Testis (tissue), 3 donors: ENCODE results near the gene PLCL1. TPM values are rescaled to one million over a fixed set of nuclear protein-coding genes. Genes with fewer than 3 reads are reported as not detected.

Experiments used
- DNase-seq: peaks from one replicate; pipeline ENCODE4 v3.0.0-alpha.2; 2019
- H3K27ac ChIP-seq, 2 donors: fragments of 200-600 bp; sonication (generic); one replicate each; pipeline ENCODE4 v1.5.1; 2019
- H3K27me3 ChIP-seq: fragments of 200-600 bp; sonication (generic); one replicate; pipeline ENCODE4 v1.5.1; 2019
- H3K36me3 ChIP-seq: fragments of 200-600 bp; sonication (generic); one replicate; pipeline ENCODE4 v1.5.1; 2017; ENCODE audit warnings: low read depth; ENCODE audit errors: missing control alignments
- H3K4me1 ChIP-seq: fragments of 200-600 bp; sonication (generic); one replicate; pipeline ENCODE4 v1.5.1; 2019
- H3K4me3 ChIP-seq, 2 donors: fragments of 200-600 bp; sonication (generic); one replicate each; pipeline ENCODE4 v1.5.1; 2017 to 2019
- H3K9me3 ChIP-seq: fragments of 200-600 bp; sonication (generic); one replicate; pipeline ENCODE4 v1.5.1; 2017
- CTCF ChIP-seq, 3 experiments: fragments of 450-650 bp in 2 of 3; fragments of 200-600 bp in 1 of 3; sonication (generic) in 1 of 3; IDR thresholded peaks; one replicate each; pipeline ENCODE4 v1.5.1; 2016 to 2019; ENCODE audit warnings: antibody characterized with exemption in 3 of 3, mild to moderate bottlenecking in 2 of 3, moderate library complexity in 1 of 3
- POLR2A ChIP-seq: fragments of 450-650 bp; IDR thresholded peaks from one replicate; pipeline ENCODE4 v1.6.1; 2017; ENCODE audit warnings: antibody characterized with exemption, mild to moderate bottlenecking, moderate library complexity
- WGBS, 2 donors: methylation state at CpG; one replicate each; pipeline ENCODE4 v1.1.5; 2018; 5-methylcytosine and 5-hydroxymethylcytosine counted together
- intact Hi-C: fragments of 100-400 bp; cut with DNase I; formaldehyde crosslinking; loops from one replicate; pipeline ENCODE4 v1.15.1; 2023; ENCODE audit warnings: low total_unique reads
- polyA plus RNA-seq: library from polyadenylated mRNA; stranded (reverse); fragments of 350-450 nt; fragmentation: Illumina TruSeq; extraction: RNeasy Lipid Tissue Mini Kit (QIAGEN cat#74804); gene quantifications from one replicate; pipeline ENCODE4 v1.2.3, GENCODE V29; 2014; ENCODE audit warnings: low read depth, low replicate concordance; ENCODE audit not compliant: insufficient read depth
- total RNA-seq, 2 donors: library from RNA; depleted of rRNA; stranded (reverse); fragments of >200 nt; gene quantifications; one replicate each; pipeline ENCODE4 v1.2.3, GENCODE V29; 2016

PLCL1 gene
- total and polyA plus RNA-seq, 3 donors from 2014 or later: 2.1 to 2.6 (median 2.4) TPM

GRCh38 chr2:198165289-198165688 is 360.9 kb downstream of the PLCL1 start:
- intact Hi-C loops: no loop called here
- H3K36me3 ChIP-seq: no peaks in the 10 kb centered on the region
- TF ChIP-seq CTCF (IDR thresholded peaks at IDR 0.05): no peak
- TF ChIP-seq POLR2A: no peak

GRCh38 chr2:198167346-198167745 is 363.0 kb downstream of the PLCL1 start:
- Histone ChIP-seq H3K4me1 (no peaks in the 10 kb centered on the region), H3K36me3 (no peaks in the 10 kb centered on the region), H3K27ac (no peak overlapping the region), H3K9me3 (no peaks in the 10 kb centered on the region), H3K4me3 (no peak overlapping the region), H3K27me3 (no peaks in the 10 kb centered on the region)
- 74 to 84% methylated on average over 2 of the region's 2 CpGs for WGBS, 2 donors
- TF ChIP-seq POLR2A: no peak
- no peak for TF ChIP-seq CTCF (IDR thresholded peaks at IDR 0.05)
- intact Hi-C loops: no loop called here
- no peak for DNase-seq

More at GRCh38 chr2:198165289-198165688, 360.9 kb downstream of the PLCL1 start:
- no peak for DNase-seq
- Histone ChIP-seq H3K27ac (no peak overlapping the region), H3K4me3 (no peak overlapping the region), H3K9me3 (no peaks in the 10 kb centered on the region), H3K27me3 (no peaks in the 10 kb centered on the region), H3K4me1 (no peaks in the 10 kb centered on the region)
- 81 to 86% methylated on average over 4 of the region's 4 CpGs for WGBS, 2 donors

- WGBS, 2 donors: 87 to 100% methylated on average over 1 of the region's 1 CpG
- Histone ChIP-seq H3K27me3 (no peaks in the 10 kb centered on the region), H3K36me3 (no peaks in the 10 kb centered on the region), H3K27ac (no peak overlapping the region), H3K9me3 (no peaks in the 10 kb centered on the region), H3K4me3 (no peak overlapping the region), H3K4me1 (no peaks in the 10 kb centered on the region)
- intact Hi-C loops: no loop called here
- no peak for DNase-seq
- TF ChIP-seq POLR2A: no peak
- TF ChIP-seq CTCF (IDR thresholded peaks at IDR 0.05): no peak
Observed at GRCh38 chr2:198168651-198169050, 364.3 kb downstream of the PLCL1 start.

- intact Hi-C loops: no loop called here
- WGBS, 2 donors: 44 to 47% methylated on average over 6 of the region's 6 CpGs
- TF ChIP-seq POLR2A: no peak
- no peak for TF ChIP-seq CTCF (IDR thresholded peaks at IDR 0.05)
Observed at GRCh38 chr2:198173242-198173641, 368.8 kb downstream of the PLCL1 start.

GRCh38 chr2:198173864-198174263 is 369.5 kb downstream of the PLCL1 start:
- no peak overlapping the region for H3K4me3 ChIP-seq
- H3K27me3 ChIP-seq: no peaks in the 10 kb centered on the region
- intact Hi-C loops: no loop called here
- no peak for TF ChIP-seq POLR2A
- no peak for TF ChIP-seq CTCF (IDR thresholded peaks at IDR 0.05)
- no peaks in the 10 kb centered on the region for H3K36me3 ChIP-seq
- H3K9me3 ChIP-seq: no peaks in the 10 kb centered on the region
- H3K4me1 ChIP-seq: no peaks in the 10 kb centered on the region
- H3K27ac ChIP-seq: no peak overlapping the region
- 89 to 95% methylated on average over 2 of the region's 2 CpGs for WGBS, 2 donors
- DNase-seq: no peak

More at GRCh38 chr2:198173242-198173641, 368.8 kb downstream of the PLCL1 start:
- H3K9me3 ChIP-seq: no peaks in the 10 kb centered on the region
- no peak for DNase-seq
- no peak overlapping the region for H3K4me3 ChIP-seq
- H3K4me1 ChIP-seq: no peaks in the 10 kb centered on the region
- no peak overlapping the region for H3K27ac ChIP-seq
- H3K27me3 ChIP-seq: no peaks in the 10 kb centered on the region
- H3K36me3 ChIP-seq: no peaks in the 10 kb centered on the region
